Measurements from ENCODE around the gene RSPH9. TPM values are rescaled to one million over a fixed set of nuclear protein-coding genes. Genes with fewer than 3 reads are reported as not detected.

Gene RSPH9
- total RNA-seq, 1 donor from 2014 or later, result not detected

- ATAC-seq (ENCODE audit: low read depth), result no peak
- H3K4me1 Mint-ChIP-seq, result peaks cover 25% of the 10 kb centered on the region
- H3K9me3 Mint-ChIP-seq, result no peaks in the 10 kb centered on the region
- peaks cover 80% of the 10 kb centered on the region for H3K36me3 Mint-ChIP-seq (ENCODE audit: low read depth)
- DNase-seq, result no peak
- ChIA-PET POLR2A (no interaction called here), CTCF (no interaction called here)
- intact Hi-C loops (cut with micrococcal nuclease), result loop anchor here (10.0 kb wide), 1 partner anchor 379 kb away; the partner anchor contains the start of gene TTBK1
- H3K27me3 Mint-ChIP-seq, result no peaks in the 10 kb centered on the region
- TF ChIP-seq CTCF (IDR thresholded peaks at IDR 0.05), result no peak
- H3K4me3 Mint-ChIP-seq, result no peak overlapping the region
- H3K27ac Mint-ChIP-seq, result no peak overlapping the region
These were observed 20.7 kb upstream of the RSPH9 start for GRCh38 chr6:43623880-43624785.

- Mint-ChIP-seq H3K27me3 (no peaks in the 10 kb centered on the region), H3K4me3 (no peak overlapping the region), H3K27ac (no peak overlapping the region), H3K9me3 (no peaks in the 10 kb centered on the region), H3K36me3 (ENCODE audit: low read depth) (peaks cover 76% of the 10 kb centered on the region), H3K4me1 (peaks cover 25% of the 10 kb centered on the region)
- TF ChIP-seq CTCF (IDR thresholded peaks at IDR 0.05), result no peak
- POLR2A ChIA-PET, result no interaction called here
- CTCF ChIA-PET, result no interaction called here
- DNase-seq (no peak), ATAC-seq (ENCODE audit: low read depth) (no peak)
- intact Hi-C loops (cut with micrococcal nuclease), result loop anchor here (5.0 to 10.0 kb wide), 3 partner anchors 380 to 853 kb away; partner anchors contain the start of gene TTBK1
These were observed 20.0 kb upstream of the RSPH9 start for GRCh38 chr6:43624786-43625288.

GRCh38 chr6:43625393-43625992, 19.3 kb upstream of the RSPH9 start:
- Mint-ChIP-seq H3K27me3 (no peaks in the 10 kb centered on the region), H3K4me1 (peaks cover 30% of the 10 kb centered on the region), H3K9me3 (no peaks in the 10 kb centered on the region), H3K4me3 (no peak overlapping the region), H3K27ac (no peak overlapping the region), H3K36me3 (ENCODE audit: low read depth) (peaks cover 71% of the 10 kb centered on the region)
- CTCF ChIA-PET, result no interaction called here
- intact Hi-C loops (cut with micrococcal nuclease), result loop anchor here (5.0 to 10.0 kb wide), 3 partner anchors 381 to 853 kb away; partner anchors contain the start of gene TTBK1
- no peak for TF ChIP-seq CTCF (IDR thresholded peaks at IDR 0.05)
- no peak for ATAC-seq (ENCODE audit: low read depth)
- no peak for DNase-seq
- POLR2A ChIA-PET, result no interaction called here

- Mint-ChIP-seq H3K36me3 (ENCODE audit: low read depth) (peaks cover 54% of the 10 kb centered on the region), H3K4me3 (peak overlapping the region; percentile 48), H3K9me3 (no peaks in the 10 kb centered on the region), H3K27me3 (no peaks in the 10 kb centered on the region), H3K27ac (peak overlapping the region; percentile 43), H3K4me1 (peaks cover 35% of the 10 kb centered on the region)
- ATAC-seq (ENCODE audit: low read depth) (no peak), DNase-seq (no peak)
- POLR2A ChIA-PET, result interaction anchor here (0.6 to 1.2 kb wide), 2 partner anchors 9 to 1165 kb away, joined by 3 to 4 read pairs; no protein-coding TSS in a partner anchor
- no peak for TF ChIP-seq CTCF (IDR thresholded peaks at IDR 0.05)
- CTCF ChIA-PET, result interaction anchor here (0.9 kb wide), 1 partner anchor 19 kb away, joined by 4 read pairs; no protein-coding TSS in a partner anchor
- intact Hi-C loops (cut with micrococcal nuclease), result loop anchor here (5.0 to 10.0 kb wide), 3 partner anchors 382 to 855 kb away; partner anchors contain the start of gene TTBK1
These were observed 17.6 kb upstream of the RSPH9 start for GRCh38 chr6:43627008-43627825.
